AG09309 (cell line): ENCODE data around the gene CR1L.

ENCODE experiments used
- DNase-seq: peaks from one replicate; pipeline ENCODE4 v3.0.0-alpha.2; 2010; ENCODE audit warnings: low read depth
- H3K4me3 ChIP-seq: 2 replicates; pipeline ENCODE4 v1.5.1; 2011; ENCODE audit warnings: mild to moderate bottlenecking, low read depth, low read length, moderate library complexity; ENCODE audit not compliant: control insufficient read depth
- TF ChIP-seq, protein P1 (sequence below): IDR thresholded peaks from 2 replicates; pipeline ENCODE4 v1.5.1; 2011; ENCODE audit warnings: mild to moderate bottlenecking, low read depth, low read length, inconsistent platforms; ENCODE audit not compliant: insufficient read depth, control insufficient read depth; ENCODE audit errors: missing control alignments

Gene CR1L

DNA sequence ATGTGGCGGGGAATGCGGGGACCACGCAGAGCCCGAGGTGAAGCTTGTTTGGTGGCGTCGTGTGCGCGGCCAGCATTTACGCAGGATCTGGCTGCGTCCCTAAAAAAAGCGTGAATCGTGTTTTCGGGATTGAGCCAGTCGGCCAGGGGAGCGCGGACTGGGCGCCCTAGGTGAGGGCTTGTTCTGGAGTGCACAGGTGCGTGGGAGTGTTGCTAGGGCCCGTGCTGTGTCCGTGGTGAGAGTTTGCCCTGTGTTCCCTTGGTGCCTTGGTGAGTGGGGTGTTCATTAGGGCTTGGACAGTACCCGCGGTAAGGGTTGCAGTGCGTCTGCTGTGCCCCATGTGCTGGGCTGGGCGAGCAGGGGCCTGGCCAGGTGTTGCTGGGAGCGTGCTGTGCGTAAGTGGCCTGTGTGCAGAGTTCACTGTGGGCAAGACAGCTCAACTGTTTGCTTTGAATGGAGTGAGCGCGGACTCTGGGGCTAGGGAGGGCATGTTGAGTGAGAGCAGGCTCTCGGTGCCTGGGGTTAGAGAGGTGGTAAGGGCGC lies 107.6 kb downstream of the CR1L start:
- no peak for DNase-seq
- TF ChIP-seq, protein P1, sequence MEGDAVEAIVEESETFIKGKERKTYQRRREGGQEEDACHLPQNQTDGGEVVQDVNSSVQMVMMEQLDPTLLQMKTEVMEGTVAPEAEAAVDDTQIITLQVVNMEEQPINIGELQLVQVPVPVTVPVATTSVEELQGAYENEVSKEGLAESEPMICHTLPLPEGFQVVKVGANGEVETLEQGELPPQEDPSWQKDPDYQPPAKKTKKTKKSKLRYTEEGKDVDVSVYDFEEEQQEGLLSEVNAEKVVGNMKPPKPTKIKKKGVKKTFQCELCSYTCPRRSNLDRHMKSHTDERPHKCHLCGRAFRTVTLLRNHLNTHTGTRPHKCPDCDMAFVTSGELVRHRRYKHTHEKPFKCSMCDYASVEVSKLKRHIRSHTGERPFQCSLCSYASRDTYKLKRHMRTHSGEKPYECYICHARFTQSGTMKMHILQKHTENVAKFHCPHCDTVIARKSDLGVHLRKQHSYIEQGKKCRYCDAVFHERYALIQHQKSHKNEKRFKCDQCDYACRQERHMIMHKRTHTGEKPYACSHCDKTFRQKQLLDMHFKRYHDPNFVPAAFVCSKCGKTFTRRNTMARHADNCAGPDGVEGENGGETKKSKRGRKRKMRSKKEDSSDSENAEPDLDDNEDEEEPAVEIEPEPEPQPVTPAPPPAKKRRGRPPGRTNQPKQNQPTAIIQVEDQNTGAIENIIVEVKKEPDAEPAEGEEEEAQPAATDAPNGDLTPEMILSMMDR, result no peak
- H3K4me3 ChIP-seq, result peak overlapping the region; percentile 93

DNA sequence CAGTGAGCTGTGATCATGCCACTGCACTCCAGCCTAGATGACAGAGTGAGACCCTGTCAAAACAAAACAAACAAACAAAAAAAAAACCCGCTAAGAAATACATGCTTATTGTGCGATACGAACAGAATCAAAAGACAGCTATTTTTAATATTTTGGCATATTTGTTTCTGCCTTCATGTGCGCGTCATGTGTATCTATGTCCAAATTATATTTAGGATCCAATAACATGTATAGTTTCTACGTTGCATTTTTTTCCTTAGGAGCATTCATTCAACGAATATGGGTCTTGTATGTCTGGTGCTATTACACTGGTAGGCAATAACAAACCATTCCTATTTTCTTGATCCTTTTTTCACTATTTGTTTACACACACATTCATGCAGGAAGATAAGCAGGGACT lies 108.7 kb downstream of the CR1L start:
- H3K4me3 ChIP-seq, result no peak overlapping the region
- DNase-seq, result no peak

DNA sequence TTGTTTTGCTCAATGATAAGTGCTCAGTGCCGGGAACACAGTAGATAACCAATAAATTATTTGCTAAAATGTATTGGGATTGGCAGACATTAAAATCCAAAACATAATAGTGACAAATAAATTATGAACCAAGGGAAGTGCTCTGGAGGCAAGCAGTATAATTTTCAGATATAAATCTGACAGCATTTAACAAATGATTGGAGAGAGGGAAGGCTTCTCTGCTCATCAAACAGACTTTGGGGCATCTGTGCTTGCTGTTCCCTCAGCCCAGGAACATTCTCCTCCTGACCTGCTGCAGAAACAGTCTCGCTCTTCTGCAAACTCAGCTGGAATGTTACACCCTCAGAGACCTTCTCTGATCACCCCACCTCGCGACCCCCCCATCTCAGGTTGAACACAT lies 109.1 kb downstream of the CR1L start:
- TF ChIP-seq, protein P1, result no peak

More for the DNA sequence above, 108.7 kb downstream of the CR1L start:
- TF ChIP-seq, protein P1, result no peak

DNA sequence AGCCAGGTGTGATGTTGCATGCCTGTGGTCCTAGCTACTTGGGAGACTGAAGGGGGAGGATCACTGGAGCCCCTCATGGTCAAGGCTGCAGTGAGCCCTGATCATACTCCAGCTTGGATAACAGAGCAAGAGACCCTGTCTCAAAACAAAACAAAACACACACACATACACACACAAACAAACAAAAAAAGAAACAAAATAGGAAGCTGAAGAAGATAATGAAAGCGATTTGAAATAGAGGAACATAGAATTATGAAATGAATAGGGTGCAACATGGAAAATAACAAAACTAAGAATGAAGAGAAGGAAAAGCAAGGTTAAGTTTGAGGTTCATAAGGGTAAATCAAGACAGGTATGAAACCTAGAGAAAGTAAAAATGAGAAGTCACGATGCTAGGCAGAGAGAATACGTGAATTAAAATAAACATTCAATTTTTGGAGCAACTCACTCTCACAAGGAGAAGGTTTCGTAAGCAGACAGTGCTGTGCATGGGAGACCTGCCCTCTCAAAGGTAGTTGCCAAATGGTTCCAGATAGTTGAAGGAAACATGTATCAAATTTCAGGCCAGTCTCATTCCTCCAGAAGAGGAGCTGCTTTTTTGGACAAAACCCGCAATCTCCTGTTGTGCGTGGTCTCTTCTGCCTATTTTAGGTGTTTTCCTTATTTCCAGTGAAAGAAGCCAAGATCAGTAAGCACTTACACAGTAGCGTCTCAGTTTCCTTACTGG lies 110.2 kb downstream of the CR1L start:
- DNase-seq, result no peak
- no peak overlapping the region for H3K4me3 ChIP-seq
- TF ChIP-seq, protein P1, result no peak

More for the DNA sequence above, 109.1 kb downstream of the CR1L start:
- no peak overlapping the region for H3K4me3 ChIP-seq
- no peak for DNase-seq

DNA sequence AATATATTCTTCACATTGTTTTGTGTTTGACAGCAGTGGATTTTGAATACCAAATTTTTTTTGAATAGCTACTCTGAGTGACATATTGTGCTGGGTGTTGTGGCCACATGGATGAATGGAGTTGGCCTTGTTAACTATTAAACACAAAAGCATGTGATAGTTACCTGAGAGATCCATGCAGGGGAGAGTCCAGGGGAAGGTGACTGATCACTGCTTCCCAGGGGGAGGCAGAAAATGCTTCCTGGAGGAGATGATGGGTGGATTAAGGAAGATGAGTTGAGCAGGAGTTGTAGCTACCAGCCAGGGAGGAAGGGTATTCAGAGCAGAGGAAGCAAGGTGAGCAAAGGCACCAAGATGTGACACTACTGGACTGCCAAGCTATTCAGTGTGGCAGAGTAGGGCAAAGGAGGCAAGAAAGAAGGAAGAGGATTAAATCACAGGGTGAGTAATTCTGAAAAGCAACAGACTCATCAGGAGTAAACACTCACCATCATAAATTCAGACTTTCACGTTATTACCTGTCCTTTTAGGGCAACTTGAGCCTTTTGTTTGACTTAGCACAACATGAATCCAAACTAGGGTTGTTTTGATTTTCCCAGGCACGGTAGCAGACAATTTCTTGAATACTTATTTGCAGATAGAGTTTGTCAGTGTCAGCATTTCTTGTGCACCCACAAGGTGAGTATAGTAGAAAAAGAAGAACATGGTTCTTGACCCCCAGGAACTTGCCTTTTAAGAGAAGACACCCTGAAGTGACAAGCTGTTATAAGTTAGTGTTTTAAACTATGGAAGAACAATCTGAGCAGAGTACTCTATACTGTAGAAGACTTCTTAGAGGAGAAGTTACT lies 111.1 kb downstream of the CR1L start:
- TF ChIP-seq, protein P1, result no peak
- no peak overlapping the region for H3K4me3 ChIP-seq
- no peak for DNase-seq

DNA sequence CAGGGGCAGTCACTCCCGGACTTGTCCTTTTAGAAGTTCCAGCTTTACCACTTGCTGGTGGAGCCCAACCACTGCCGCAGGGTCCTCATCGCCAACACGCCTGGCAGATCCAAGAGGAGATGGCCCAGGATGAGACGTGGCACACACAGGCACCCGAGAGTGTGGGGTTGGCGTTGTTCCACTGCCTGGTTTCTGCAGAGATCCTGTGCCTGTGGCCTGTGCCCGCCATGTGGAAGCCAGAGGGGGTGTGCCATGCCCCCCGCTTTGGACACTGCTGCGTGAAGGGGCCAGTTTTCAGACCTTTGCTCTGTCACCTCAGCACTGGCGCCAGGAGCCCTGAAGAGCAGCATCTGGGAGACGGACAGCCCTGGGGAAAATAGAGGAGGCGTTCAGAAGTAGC lies 117.7 kb downstream of the CR1L start:
- no peak overlapping the region for H3K4me3 ChIP-seq
- no peak for DNase-seq
- TF ChIP-seq, protein P1, result no peak
